22Rv1 (cell line): ENCODE results near the gene LRRFIP1.

Source experiments
- ZFX ChIP-seq: fragments of 450-650 bp; IDR thresholded peaks from 2 replicates; pipeline ENCODE4 v1.6.1; 2017; ENCODE audit warnings: antibody characterized with exemption, borderline replicate concordance
- TF ChIP-seq, protein P1 (sequence below): fragments of 450-650 bp; IDR thresholded peaks from 2 replicates; pipeline ENCODE4 v1.5.1; 2017; ENCODE audit warnings: mild to moderate bottlenecking

DNA sequence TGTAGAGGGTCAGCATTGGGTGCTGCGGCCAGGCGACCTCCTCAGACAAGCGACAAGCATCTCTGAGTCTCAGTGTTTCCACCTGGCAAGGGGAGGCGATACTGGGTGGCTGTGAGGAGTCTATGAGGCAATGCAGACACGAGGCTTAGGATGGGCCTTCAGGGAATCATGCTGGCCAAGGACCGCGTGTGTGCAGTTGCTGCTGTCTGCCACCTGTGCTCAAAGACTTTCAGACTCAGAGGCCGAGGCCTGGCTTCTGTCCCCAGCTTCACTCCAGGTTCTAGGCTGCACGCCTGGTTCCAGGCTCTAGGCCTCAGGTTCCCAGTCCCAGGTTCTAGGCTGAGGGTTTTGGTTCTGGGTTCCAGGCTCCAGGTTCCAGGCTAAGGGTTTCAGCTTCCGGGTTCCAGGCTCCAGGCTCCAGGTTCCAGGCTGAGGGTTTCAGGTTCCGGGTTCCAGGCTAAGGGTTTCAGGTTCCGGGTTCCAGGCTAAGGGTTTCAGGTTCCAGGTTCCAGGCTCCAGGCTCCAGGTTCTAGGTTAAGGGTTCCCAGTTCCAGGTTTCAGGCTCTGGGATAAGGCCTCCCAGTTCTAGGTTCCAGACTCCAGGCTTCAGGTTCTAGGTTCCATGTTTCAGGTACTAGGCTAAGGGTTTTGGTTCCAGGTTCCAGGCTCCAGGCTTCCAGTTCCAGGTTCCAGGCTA lies 14.8 kb downstream of the LRRFIP1 start:
- TF ChIP-seq, protein P1, sequence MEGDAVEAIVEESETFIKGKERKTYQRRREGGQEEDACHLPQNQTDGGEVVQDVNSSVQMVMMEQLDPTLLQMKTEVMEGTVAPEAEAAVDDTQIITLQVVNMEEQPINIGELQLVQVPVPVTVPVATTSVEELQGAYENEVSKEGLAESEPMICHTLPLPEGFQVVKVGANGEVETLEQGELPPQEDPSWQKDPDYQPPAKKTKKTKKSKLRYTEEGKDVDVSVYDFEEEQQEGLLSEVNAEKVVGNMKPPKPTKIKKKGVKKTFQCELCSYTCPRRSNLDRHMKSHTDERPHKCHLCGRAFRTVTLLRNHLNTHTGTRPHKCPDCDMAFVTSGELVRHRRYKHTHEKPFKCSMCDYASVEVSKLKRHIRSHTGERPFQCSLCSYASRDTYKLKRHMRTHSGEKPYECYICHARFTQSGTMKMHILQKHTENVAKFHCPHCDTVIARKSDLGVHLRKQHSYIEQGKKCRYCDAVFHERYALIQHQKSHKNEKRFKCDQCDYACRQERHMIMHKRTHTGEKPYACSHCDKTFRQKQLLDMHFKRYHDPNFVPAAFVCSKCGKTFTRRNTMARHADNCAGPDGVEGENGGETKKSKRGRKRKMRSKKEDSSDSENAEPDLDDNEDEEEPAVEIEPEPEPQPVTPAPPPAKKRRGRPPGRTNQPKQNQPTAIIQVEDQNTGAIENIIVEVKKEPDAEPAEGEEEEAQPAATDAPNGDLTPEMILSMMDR = no peak
- no peak for TF ChIP-seq ZFX
